Measurements from ENCODE around the gene DLAT.
A peak's percentile ranks its signal among the peaks of the same experiment; 100 is the strongest.

DLAT gene

DNA sequence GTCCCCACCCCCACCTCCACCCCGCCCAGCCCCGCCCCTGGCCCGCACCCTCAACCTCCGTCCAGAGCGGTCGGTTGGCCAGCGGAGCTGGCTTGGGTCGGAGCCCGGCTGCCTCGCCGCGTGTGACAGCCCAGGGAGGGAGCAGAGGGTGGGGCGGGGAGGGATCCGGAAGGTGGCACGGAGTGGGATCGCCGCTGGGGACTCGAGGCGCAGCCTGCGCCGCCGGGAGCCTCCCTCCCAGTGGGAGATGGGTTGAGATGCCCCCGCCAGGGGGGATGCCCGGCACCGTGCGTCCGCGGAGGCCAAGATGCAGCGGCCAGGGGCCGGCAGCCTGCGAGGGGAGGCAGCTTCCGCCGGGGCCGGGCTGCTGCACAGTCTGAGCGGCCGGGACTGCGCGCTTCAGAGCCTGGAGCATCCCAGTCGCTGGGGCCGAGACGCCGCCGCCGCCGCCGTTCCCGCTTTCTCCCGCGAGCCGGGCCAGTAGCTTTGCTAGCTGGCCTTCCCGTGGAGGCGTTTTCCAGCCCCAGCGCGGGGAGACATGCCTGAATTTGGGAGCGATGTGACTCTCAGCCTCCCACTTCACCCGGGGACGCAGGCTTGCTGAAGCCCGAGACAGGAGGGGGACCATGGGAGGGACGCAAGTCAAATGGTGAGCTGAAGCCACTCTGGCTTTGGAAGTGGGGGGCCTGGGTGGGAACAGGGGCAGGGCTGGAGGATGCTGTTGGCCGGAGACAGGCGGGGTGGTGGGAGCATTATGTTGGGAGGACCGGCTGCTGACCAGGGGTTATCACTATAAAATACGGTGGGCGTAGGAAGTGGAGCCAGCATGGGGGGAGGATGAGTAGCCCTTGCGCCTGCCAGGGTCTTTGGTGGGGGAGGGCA is 47.8 kb upstream of the DLAT start (continued):
- TF ChIP-seq, protein P1, sequence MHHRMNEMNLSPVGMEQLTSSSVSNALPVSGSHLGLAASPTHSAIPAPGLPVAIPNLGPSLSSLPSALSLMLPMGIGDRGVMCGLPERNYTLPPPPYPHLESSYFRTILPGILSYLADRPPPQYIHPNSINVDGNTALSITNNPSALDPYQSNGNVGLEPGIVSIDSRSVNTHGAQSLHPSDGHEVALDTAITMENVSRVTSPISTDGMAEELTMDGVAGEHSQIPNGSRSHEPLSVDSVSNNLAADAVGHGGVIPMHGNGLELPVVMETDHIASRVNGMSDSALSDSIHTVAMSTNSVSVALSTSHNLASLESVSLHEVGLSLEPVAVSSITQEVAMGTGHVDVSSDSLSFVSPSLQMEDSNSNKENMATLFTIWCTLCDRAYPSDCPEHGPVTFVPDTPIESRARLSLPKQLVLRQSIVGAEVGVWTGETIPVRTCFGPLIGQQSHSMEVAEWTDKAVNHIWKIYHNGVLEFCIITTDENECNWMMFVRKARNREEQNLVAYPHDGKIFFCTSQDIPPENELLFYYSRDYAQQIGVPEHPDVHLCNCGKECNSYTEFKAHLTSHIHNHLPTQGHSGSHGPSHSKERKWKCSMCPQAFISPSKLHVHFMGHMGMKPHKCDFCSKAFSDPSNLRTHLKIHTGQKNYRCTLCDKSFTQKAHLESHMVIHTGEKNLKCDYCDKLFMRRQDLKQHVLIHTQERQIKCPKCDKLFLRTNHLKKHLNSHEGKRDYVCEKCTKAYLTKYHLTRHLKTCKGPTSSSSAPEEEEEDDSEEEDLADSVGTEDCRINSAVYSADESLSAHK (tag by site-specific recombination; IDR thresholded peaks at IDR 0.05): no peak
- TF ChIP-seq, protein P2, sequence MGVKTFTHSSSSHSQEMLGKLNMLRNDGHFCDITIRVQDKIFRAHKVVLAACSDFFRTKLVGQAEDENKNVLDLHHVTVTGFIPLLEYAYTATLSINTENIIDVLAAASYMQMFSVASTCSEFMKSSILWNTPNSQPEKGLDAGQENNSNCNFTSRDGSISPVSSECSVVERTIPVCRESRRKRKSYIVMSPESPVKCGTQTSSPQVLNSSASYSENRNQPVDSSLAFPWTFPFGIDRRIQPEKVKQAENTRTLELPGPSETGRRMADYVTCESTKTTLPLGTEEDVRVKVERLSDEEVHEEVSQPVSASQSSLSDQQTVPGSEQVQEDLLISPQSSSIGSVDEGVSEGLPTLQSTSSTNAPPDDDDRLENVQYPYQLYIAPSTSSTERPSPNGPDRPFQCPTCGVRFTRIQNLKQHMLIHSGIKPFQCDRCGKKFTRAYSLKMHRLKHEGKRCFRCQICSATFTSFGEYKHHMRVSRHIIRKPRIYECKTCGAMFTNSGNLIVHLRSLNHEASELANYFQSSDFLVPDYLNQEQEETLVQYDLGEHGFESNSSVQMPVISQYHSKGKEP (tag by site-specific recombination; IDR thresholded peaks at IDR 0.05): no peak
- TF ChIP-seq, protein P3, sequence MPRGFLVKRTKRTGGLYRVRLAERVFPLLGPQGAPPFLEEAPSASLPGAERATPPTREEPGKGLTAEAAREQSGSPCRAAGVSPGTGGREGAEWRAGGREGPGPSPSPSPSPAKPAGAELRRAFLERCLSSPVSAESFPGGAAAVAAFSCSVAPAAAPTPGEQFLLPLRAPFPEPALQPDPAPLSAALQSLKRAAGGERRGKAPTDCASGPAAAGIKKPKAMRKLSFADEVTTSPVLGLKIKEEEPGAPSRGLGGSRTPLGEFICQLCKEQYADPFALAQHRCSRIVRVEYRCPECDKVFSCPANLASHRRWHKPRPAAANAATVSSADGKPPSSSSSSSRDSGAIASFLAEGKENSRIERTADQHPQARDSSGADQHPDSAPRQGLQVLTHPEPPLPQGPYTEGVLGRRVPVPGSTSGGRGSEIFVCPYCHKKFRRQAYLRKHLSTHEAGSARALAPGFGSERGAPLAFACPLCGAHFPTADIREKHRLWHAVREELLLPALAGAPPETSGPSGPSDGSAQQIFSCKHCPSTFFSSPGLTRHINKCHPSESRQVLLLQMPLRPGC (tag by site-specific recombination; IDR thresholded peaks at IDR 0.05): no peak
- TF ChIP-seq KLF1 (tag by site-specific recombination; IDR thresholded peaks at IDR 0.05) (peak; percentile 26; the same call in 1 of the 2 replicates), SETDB1 (IDR thresholded peaks at IDR 0.05; ENCODE audit: insufficient read length, low read length) (no peak), ZNF670 (tag by site-specific recombination; IDR thresholded peaks at IDR 0.05; ENCODE audit: low read depth) (no peak), ZNF16 (tag by site-specific recombination; IDR thresholded peaks at IDR 0.05; ENCODE audit: low read depth) (no peak), ZNF341 (tag by site-specific recombination; IDR thresholded peaks at IDR 0.05; ENCODE audit: low read depth) (peak; percentile 80), ZNF549 (tag by site-specific recombination; IDR thresholded peaks at IDR 0.05) (no peak), ZNF214 (tag by site-specific recombination; IDR thresholded peaks at IDR 0.05; ENCODE audit: borderline replicate concordance) (no peak), ZNF24 (tag by site-specific recombination; IDR thresholded peaks at IDR 0.05) (no peak), ZNF654 (tag by site-specific recombination; IDR thresholded peaks at IDR 0.05; ENCODE audit: low read depth) (no peak), HOXA7 (CRISPR knock-in tag; IDR thresholded peaks at IDR 0.05; ENCODE audit: borderline replicate concordance) (no peak), ZNF501 (tag by site-specific recombination; IDR thresholded peaks at IDR 0.05) (no peak), ZNF544 (tag by site-specific recombination; IDR thresholded peaks at IDR 0.05) (no peak), ZNF660 (tag by site-specific recombination; IDR thresholded peaks at IDR 0.05) (no peak), ZNF114 (tag by site-specific recombination; IDR thresholded peaks at IDR 0.05) (no peak), GLI4 (tag by site-specific recombination; IDR thresholded peaks at IDR 0.05) (no peak), ZNF510 (tag by site-specific recombination; IDR thresholded peaks at IDR 0.05; ENCODE audit: insufficient replicate concordance) (no peak)
- TF ChIP-seq, protein P4, sequence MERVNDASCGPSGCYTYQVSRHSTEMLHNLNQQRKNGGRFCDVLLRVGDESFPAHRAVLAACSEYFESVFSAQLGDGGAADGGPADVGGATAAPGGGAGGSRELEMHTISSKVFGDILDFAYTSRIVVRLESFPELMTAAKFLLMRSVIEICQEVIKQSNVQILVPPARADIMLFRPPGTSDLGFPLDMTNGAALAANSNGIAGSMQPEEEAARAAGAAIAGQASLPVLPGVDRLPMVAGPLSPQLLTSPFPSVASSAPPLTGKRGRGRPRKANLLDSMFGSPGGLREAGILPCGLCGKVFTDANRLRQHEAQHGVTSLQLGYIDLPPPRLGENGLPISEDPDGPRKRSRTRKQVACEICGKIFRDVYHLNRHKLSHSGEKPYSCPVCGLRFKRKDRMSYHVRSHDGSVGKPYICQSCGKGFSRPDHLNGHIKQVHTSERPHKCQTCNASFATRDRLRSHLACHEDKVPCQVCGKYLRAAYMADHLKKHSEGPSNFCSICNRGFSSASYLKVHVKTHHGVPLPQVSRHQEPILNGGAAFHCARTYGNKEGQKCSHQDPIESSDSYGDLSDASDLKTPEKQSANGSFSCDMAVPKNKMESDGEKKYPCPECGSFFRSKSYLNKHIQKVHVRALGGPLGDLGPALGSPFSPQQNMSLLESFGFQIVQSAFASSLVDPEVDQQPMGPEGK (tag by site-specific recombination; IDR thresholded peaks at IDR 0.05): peak; percentile 52
- TF ChIP-seq, protein P5, sequence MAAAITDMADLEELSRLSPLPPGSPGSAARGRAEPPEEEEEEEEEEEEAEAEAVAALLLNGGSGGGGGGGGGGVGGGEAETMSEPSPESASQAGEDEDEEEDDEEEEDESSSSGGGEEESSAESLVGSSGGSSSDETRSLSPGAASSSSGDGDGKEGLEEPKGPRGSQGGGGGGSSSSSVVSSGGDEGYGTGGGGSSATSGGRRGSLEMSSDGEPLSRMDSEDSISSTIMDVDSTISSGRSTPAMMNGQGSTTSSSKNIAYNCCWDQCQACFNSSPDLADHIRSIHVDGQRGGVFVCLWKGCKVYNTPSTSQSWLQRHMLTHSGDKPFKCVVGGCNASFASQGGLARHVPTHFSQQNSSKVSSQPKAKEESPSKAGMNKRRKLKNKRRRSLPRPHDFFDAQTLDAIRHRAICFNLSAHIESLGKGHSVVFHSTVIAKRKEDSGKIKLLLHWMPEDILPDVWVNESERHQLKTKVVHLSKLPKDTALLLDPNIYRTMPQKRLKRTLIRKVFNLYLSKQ (tag by site-specific recombination; IDR thresholded peaks at IDR 0.05; ENCODE audit: borderline replicate concordance): no peak
- TF ChIP-seq, protein P6, sequence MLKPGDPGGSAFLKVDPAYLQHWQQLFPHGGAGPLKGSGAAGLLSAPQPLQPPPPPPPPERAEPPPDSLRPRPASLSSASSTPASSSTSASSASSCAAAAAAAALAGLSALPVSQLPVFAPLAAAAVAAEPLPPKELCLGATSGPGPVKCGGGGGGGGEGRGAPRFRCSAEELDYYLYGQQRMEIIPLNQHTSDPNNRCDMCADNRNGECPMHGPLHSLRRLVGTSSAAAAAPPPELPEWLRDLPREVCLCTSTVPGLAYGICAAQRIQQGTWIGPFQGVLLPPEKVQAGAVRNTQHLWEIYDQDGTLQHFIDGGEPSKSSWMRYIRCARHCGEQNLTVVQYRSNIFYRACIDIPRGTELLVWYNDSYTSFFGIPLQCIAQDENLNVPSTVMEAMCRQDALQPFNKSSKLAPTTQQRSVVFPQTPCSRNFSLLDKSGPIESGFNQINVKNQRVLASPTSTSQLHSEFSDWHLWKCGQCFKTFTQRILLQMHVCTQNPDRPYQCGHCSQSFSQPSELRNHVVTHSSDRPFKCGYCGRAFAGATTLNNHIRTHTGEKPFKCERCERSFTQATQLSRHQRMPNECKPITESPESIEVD (tag by site-specific recombination; IDR thresholded peaks at IDR 0.05): no peak
- TF ChIP-seq, protein P7, sequence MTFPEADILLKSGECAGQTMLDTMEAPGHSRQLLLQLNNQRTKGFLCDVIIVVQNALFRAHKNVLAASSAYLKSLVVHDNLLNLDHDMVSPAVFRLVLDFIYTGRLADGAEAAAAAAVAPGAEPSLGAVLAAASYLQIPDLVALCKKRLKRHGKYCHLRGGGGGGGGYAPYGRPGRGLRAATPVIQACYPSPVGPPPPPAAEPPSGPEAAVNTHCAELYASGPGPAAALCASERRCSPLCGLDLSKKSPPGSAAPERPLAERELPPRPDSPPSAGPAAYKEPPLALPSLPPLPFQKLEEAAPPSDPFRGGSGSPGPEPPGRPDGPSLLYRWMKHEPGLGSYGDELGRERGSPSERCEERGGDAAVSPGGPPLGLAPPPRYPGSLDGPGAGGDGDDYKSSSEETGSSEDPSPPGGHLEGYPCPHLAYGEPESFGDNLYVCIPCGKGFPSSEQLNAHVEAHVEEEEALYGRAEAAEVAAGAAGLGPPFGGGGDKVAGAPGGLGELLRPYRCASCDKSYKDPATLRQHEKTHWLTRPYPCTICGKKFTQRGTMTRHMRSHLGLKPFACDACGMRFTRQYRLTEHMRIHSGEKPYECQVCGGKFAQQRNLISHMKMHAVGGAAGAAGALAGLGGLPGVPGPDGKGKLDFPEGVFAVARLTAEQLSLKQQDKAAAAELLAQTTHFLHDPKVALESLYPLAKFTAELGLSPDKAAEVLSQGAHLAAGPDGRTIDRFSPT (tag by site-specific recombination; IDR thresholded peaks at IDR 0.05): peak; percentile 44; the same call in 1 of the 2 replicates

Data from HEK293 (cell line).